Measurements from ENCODE around the gene ID2.
"Not testable (repeated sequence)": the region's sequence is repeated elsewhere in the genome, so short reads cannot be mapped to it uniquely, and the experiment has no call there.

The ID2 gene

GRCh38 chr2:8720741-8721140, 38.9 kb downstream of the ID2 start:
- Mint-ChIP-seq H3K4me3 (no peak overlapping the region), H3K27me3 (peaks cover 6% of the 10 kb centered on the region), H3K27ac (no peak overlapping the region), H3K9me3 (peaks cover 6 to 18% of the 10 kb centered on the region in 2 donors), H3K4me1 (no peaks in the 10 kb centered on the region)
- DNase-seq (no peak), ATAC-seq (no peak)

GRCh38 chr2:8721410-8721809, 39.6 kb downstream of the ID2 start:
- Mint-ChIP-seq H3K27ac (no peak overlapping the region), H3K4me1 (no peaks in the 10 kb centered on the region), H3K27me3 (no peaks in the 10 kb centered on the region), H3K4me3 (no peak overlapping the region), H3K9me3 (peaks cover 0 to 11% of the 10 kb centered on the region in 2 donors)
- no peak for DNase-seq
- ATAC-seq: no peak

GRCh38 chr2:8722986-8723385, 41.1 kb downstream of the ID2 start:
- H3K27me3 Mint-ChIP-seq: no peaks in the 10 kb centered on the region
- DNase-seq: no peak
- no peaks in the 10 kb centered on the region for H3K9me3 Mint-ChIP-seq
- no peak for ATAC-seq
- no peak overlapping the region for H3K27ac Mint-ChIP-seq
- H3K4me1 Mint-ChIP-seq: no peaks in the 10 kb centered on the region
- H3K4me3 Mint-ChIP-seq: no peak overlapping the region

GRCh38 chr2:8725838-8726237, 44.0 kb downstream of the ID2 start:
- no peaks in the 10 kb centered on the region for H3K4me1 Mint-ChIP-seq
- no peak overlapping the region for H3K27ac Mint-ChIP-seq
- H3K9me3 Mint-ChIP-seq: no peaks in the 10 kb centered on the region
- no peak for DNase-seq
- H3K27me3 Mint-ChIP-seq: no peaks in the 10 kb centered on the region
- ATAC-seq: no peak
- no peak overlapping the region for H3K4me3 Mint-ChIP-seq

GRCh38 chr2:8728305-8729015, 46.6 kb downstream of the ID2 start:
- Mint-ChIP-seq H3K9me3 (no peaks in the 10 kb centered on the region), H3K4me1 (no peaks in the 10 kb centered on the region), H3K4me3 (no peak overlapping the region), H3K27me3 (no peaks in the 10 kb centered on the region), H3K27ac (no peak overlapping the region)
- ATAC-seq: no peak
- no peak for DNase-seq

- H3K4me1 Mint-ChIP-seq, DNase-seq, H3K4me3 Mint-ChIP-seq, H3K27ac Mint-ChIP-seq, H3K27me3 Mint-ChIP-seq, H3K9me3 Mint-ChIP-seq, ATAC-seq: not testable (repeated sequence)
Observed at GRCh38 chr2:8729101-8729500, 47.2 kb downstream of the ID2 start.

GRCh38 chr2:8729939-8730338, 48.1 kb downstream of the ID2 start:
- ATAC-seq: no peak
- Mint-ChIP-seq H3K9me3 (no peaks in the 10 kb centered on the region), H3K27ac (no peak overlapping the region)

GRCh38 chr2:8732601-8733000, 50.7 kb downstream of the ID2 start:
- no peak for ATAC-seq
- no peaks in the 10 kb centered on the region for H3K27me3 Mint-ChIP-seq
- H3K9me3 Mint-ChIP-seq: no peaks in the 10 kb centered on the region
- peak overlapping the region in 1 of 2 donors; percentile 15 for H3K27ac Mint-ChIP-seq
- H3K4me3 Mint-ChIP-seq: no peak overlapping the region
- no peaks in the 10 kb centered on the region for H3K4me1 Mint-ChIP-seq
- no peak for DNase-seq

More at GRCh38 chr2:8729939-8730338, 48.1 kb downstream of the ID2 start:
- no peaks in the 10 kb centered on the region for H3K4me1 Mint-ChIP-seq
- H3K27me3 Mint-ChIP-seq: no peaks in the 10 kb centered on the region
- no peak for DNase-seq
- H3K4me3 Mint-ChIP-seq: no peak overlapping the region

All from stimulated activated naive CD8-positive, alpha-beta T cell treated with anti-CD3 and anti-CD28 coated beads, Interleukin-15, amount 100 ng/mL, for 72 hours (primary cell).